Measurements from ENCODE around the gene TMEM14A. TPM values are rescaled to one million over a fixed set of nuclear protein-coding genes. Genes with fewer than 3 reads are reported as not detected.

TMEM14A gene
- total and polyA plus RNA-seq, 8 donors = 20.6 to 44.5 (median 41.0) TPM

GRCh38 chr6:52726741-52727535 is 56.0 kb downstream of the TMEM14A start:
- no peak overlapping the region for H3K27ac ChIP-seq
- intact Hi-C loops (cut with DNase I) = no loop called here

GRCh38 chr6:52727908-52728307 is 57.0 kb downstream of the TMEM14A start:
- DNase-seq = no peak
- TF ChIP-seq CTCF (IDR thresholded peaks at IDR 0.05) = no peak
- no peaks in the 10 kb centered on the region for H3K36me3 ChIP-seq
- H3K4me1 ChIP-seq = peaks cover 0 to 9% of the 10 kb centered on the region in 2 donors
- H3K27ac ChIP-seq = no peak overlapping the region
- no peaks in the 10 kb centered on the region for H3K27me3 ChIP-seq
- intact Hi-C loops (cut with DNase I) = no loop called here
- no peak for ATAC-seq
- no peak overlapping the region for H3K4me3 ChIP-seq
- H3K9me3 ChIP-seq = no peaks in the 10 kb centered on the region

More at GRCh38 chr6:52726741-52727535, 56.0 kb downstream of the TMEM14A start:
- DNase-seq (no peak), ATAC-seq (no peak)
- Histone ChIP-seq H3K4me3 (no peak overlapping the region), H3K9me3 (no peaks in the 10 kb centered on the region), H3K27me3 (no peaks in the 10 kb centered on the region), H3K4me1 (peaks cover 0 to 9% of the 10 kb centered on the region in 2 donors), H3K36me3 (no peaks in the 10 kb centered on the region)
- TF ChIP-seq CTCF (IDR thresholded peaks at IDR 0.05) = no peak

GRCh38 chr6:52728394-52728793 is 57.5 kb downstream of the TMEM14A start:
- intact Hi-C loops (cut with DNase I) = no loop called here
- ATAC-seq = no peak
- peaks cover 0 to 9% of the 10 kb centered on the region in 2 donors for H3K4me1 ChIP-seq
- TF ChIP-seq CTCF (IDR thresholded peaks at IDR 0.05) = no peak
- DNase-seq = no peak
- no peaks in the 10 kb centered on the region for H3K9me3 ChIP-seq
- H3K36me3 ChIP-seq = no peaks in the 10 kb centered on the region
- H3K27ac ChIP-seq = no peak overlapping the region
- H3K27me3 ChIP-seq = no peaks in the 10 kb centered on the region
- H3K4me3 ChIP-seq = no peak overlapping the region

GRCh38 chr6:52729576-52729975 is 58.7 kb downstream of the TMEM14A start:
- H3K4me3 ChIP-seq = no peak overlapping the region
- H3K27me3 ChIP-seq = no peaks in the 10 kb centered on the region
- no peaks in the 10 kb centered on the region for H3K9me3 ChIP-seq
- no peak overlapping the region for H3K27ac ChIP-seq
- TF ChIP-seq CTCF (IDR thresholded peaks at IDR 0.05) = no peak
- intact Hi-C loops (cut with DNase I) = no loop called here
- DNase-seq (no peak), ATAC-seq (no peak)
- peaks cover 0 to 7% of the 10 kb centered on the region in 2 donors for H3K4me1 ChIP-seq
- H3K36me3 ChIP-seq = no peaks in the 10 kb centered on the region

- ATAC-seq (no peak), DNase-seq (no peak)
- no peaks in the 10 kb centered on the region for H3K9me3 ChIP-seq
- no peaks in the 10 kb centered on the region for H3K27me3 ChIP-seq
- intact Hi-C loops (cut with DNase I) = no loop called here
- no peak overlapping the region for H3K27ac ChIP-seq
- H3K4me1 ChIP-seq = no peaks in the 10 kb centered on the region
- no peak overlapping the region for H3K4me3 ChIP-seq
- no peaks in the 10 kb centered on the region for H3K36me3 ChIP-seq
- TF ChIP-seq CTCF (IDR thresholded peaks at IDR 0.05) = no peak
Observed at GRCh38 chr6:52731719-52732118, 60.8 kb downstream of the TMEM14A start.

Measured in left lung (tissue), 10 donors.